PFSK-1 (cell line): Measurements from ENCODE around the gene CDK6.

ENCODE experiments used
- FOXP2 ChIP-seq: optimal IDR thresholded peaks from 2 replicates; pipeline ENCODE3; 2011; ENCODE audit warnings: borderline replicate concordance, control low read depth, inconsistent platforms; ENCODE audit not compliant: insufficient read depth; ENCODE audit errors: extremely low read length, extremely low read depth
- POLR2AphosphoS5 ChIP-seq: IDR thresholded peaks from 2 replicates; pipeline ENCODE4 v1.6.1; 2012; ENCODE audit warnings: low read depth, mild to moderate bottlenecking, control low read depth, low read length, moderate library complexity
- REST ChIP-seq, 2 experiments: IDR thresholded peaks; 2 replicates each; pipeline versions ENCODE4 v1.6.1 to v1.8.0; 2011 to 2012; ENCODE audit warnings: low read depth in 2 of 2, low read length in 2 of 2, control low read depth in 1 of 2, inconsistent platforms in 1 of 2, mild to moderate bottlenecking in 1 of 2, moderate library complexity in 1 of 2; ENCODE audit not compliant: insufficient read depth in 1 of 2
- SIN3A ChIP-seq: IDR thresholded peaks from 2 replicates; pipeline ENCODE4 v1.6.1; 2012; ENCODE audit warnings: mild to moderate bottlenecking, low read length, moderate library complexity, borderline replicate concordance; ENCODE audit not compliant: insufficient read depth
- TAF1 ChIP-seq: IDR thresholded peaks from 2 replicates; pipeline ENCODE4 v1.6.1; 2012; ENCODE audit warnings: low read length, control low read depth, borderline replicate concordance; ENCODE audit not compliant: insufficient read depth

The CDK6 gene

GRCh38 chr7:92709150-92709549, 127.2 kb downstream of the CDK6 start:
- TF ChIP-seq POLR2AphosphoS5, result no peak
- no peak for TF ChIP-seq TAF1
- no peak for TF ChIP-seq REST (IDR thresholded peaks at IDR 0.05; ENCODE audit: insufficient read depth in 1 of 2, low read depth in 2 of 2, low read length in 2 of 2)
- TF ChIP-seq FOXP2, result no peak
- TF ChIP-seq SIN3A, result no peak

GRCh38 chr7:92708111-92709042, 128.0 kb downstream of the CDK6 start:
- TF ChIP-seq POLR2AphosphoS5 (no peak), FOXP2 (no peak), SIN3A (no peak), TAF1 (no peak), REST (IDR thresholded peaks at IDR 0.05; ENCODE audit: insufficient read depth in 1 of 2, low read depth in 2 of 2, low read length in 2 of 2) (no peak)

GRCh38 chr7:92707435-92707834, 128.9 kb downstream of the CDK6 start:
- TF ChIP-seq FOXP2 (no peak), SIN3A (no peak)

- TF ChIP-seq SIN3A (no peak), POLR2AphosphoS5 (no peak), REST (IDR thresholded peaks at IDR 0.05; ENCODE audit: insufficient read depth in 1 of 2, low read depth in 2 of 2, low read length in 2 of 2) (no peak), FOXP2 (no peak), TAF1 (no peak)
Measured at GRCh38 chr7:92706563-92706962, 129.8 kb downstream of the CDK6 start.

- TF ChIP-seq POLR2AphosphoS5 (no peak), FOXP2 (no peak), SIN3A (no peak), REST (IDR thresholded peaks at IDR 0.05; ENCODE audit: insufficient read depth in 1 of 2, low read depth in 2 of 2, low read length in 2 of 2) (no peak), TAF1 (no peak)
Measured at GRCh38 chr7:92705831-92706230, 130.5 kb downstream of the CDK6 start.
